ENCODE measurements around the gene ZNF385C.
A peak's percentile ranks its signal among the peaks of the same experiment; 100 is the strongest.

The ZNF385C gene

DNA sequence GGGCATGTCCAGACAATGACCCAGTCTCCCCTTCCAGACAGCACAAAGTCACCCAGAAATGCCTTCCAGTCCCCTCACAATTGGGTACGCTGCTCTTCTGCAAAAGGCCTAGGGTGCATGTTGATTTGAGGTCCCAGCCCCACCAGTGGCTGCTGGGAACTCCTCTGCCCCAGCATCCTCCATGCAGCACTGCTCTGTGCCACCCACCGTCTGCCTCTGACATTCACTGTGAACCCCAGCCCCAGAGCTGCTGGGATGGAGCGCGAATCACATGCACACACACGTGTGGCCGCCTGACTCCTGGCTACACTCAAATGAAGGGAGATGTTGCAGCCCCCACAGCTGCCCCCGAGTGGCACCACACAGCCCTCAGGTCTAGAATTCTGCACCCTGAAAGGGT is 46.6 kb downstream of the ZNF385C start:
- no peak for FAIRE-seq
- TF ChIP-seq, protein P1, sequence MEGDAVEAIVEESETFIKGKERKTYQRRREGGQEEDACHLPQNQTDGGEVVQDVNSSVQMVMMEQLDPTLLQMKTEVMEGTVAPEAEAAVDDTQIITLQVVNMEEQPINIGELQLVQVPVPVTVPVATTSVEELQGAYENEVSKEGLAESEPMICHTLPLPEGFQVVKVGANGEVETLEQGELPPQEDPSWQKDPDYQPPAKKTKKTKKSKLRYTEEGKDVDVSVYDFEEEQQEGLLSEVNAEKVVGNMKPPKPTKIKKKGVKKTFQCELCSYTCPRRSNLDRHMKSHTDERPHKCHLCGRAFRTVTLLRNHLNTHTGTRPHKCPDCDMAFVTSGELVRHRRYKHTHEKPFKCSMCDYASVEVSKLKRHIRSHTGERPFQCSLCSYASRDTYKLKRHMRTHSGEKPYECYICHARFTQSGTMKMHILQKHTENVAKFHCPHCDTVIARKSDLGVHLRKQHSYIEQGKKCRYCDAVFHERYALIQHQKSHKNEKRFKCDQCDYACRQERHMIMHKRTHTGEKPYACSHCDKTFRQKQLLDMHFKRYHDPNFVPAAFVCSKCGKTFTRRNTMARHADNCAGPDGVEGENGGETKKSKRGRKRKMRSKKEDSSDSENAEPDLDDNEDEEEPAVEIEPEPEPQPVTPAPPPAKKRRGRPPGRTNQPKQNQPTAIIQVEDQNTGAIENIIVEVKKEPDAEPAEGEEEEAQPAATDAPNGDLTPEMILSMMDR (IDR thresholded peaks at IDR 0.05; ENCODE audit: insufficient read depth, missing control alignments): no peak
- DNase-seq (ENCODE audit: insufficient read length, low spot score): no peak

DNA sequence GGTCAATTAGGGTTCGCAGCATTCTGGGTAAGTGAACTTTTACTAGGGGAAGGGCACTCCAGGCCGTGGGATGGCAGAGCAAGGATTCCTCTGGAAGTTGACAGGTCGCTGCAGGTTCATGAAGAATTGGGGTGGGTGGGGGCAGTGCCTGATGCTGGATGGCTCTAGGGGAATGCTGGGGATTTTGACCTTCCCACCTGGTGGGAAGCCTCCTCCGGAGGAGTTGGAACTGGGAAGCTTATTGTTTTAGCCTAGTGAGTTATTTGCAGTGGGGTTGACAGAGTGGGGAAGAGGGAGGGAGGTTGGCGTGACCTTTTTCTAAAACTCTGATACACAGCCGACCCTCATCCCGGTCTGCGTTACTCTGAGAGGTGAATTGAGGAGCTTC is 47.3 kb downstream of the ZNF385C start:
- DNase-seq (ENCODE audit: insufficient read length, low spot score): no peak
- TF ChIP-seq, protein P1 (IDR thresholded peaks at IDR 0.05; ENCODE audit: insufficient read depth, missing control alignments): no peak
- FAIRE-seq: no peak

- TF ChIP-seq, protein P1 (IDR thresholded peaks at IDR 0.05; ENCODE audit: insufficient read depth, missing control alignments): peak; percentile 44
- FAIRE-seq (no peak), DNase-seq (ENCODE audit: insufficient read length, low spot score) (peak; percentile 90)
These were observed 47.8 kb downstream of the ZNF385C start, which contains the start of gene C17orf113 for GRCh38 chr17:42050393-42051012. Gene C17orf113, minus strand, starts transcription at chr17:42050601. Its CDS starts 7,225 bp downstream, at chr17:42043376.

DNA sequence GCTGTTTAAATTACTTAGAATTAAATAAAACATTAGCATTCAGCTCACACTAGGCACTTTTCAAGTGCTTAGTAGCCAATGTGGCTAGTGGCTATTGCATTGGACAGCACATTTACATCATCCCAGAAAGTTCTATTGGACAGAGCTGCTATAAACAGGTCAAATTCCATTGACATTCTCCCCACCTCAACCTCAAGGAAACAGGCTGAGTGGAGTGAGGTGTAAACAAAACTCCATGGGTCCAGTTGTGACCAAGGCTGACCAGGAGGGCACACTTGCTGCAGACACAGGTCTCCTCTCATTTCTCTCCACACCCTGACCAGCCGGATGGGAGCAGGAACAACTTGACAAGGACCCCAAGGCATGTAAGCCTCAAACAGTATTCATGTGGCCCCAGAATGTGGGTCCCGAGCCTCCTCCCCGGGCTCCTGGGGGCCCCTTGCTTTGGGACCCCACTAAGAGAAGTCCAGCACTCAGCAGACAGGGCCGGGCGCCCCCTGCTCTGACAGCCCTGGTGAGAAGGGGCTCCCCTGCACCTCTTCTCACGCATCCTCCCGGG is 48.4 kb downstream of the ZNF385C start:
- DNase-seq (ENCODE audit: insufficient read length, low spot score) (no peak), FAIRE-seq (no peak)
- TF ChIP-seq, protein P1 (IDR thresholded peaks at IDR 0.05; ENCODE audit: insufficient read depth, missing control alignments): no peak

GRCh38 chr17:42047343-42047742 is 50.9 kb downstream of the ZNF385C start:
- FAIRE-seq: no peak
- no peak for DNase-seq (ENCODE audit: insufficient read length, low spot score)
- TF ChIP-seq, protein P1 (IDR thresholded peaks at IDR 0.05; ENCODE audit: insufficient read depth, missing control alignments): no peak

DNA sequence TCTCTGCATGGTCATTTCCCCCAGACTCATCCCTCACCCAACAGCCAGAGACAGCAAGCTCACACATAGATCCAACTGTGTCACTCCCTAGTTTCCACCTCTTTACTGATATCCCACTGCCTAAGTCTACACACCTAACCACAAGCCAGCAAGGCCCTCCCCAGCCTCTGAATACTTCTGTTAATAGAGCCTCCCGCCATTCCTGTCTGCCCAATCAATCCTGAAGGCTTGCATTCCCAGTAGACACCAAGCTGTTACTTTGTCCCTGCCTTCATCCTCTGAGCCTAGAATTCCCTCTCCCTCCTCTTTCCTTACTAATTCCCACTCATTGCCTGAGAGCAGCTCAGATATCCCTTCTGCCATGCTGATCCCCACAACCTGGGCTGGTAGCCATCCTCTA is 52.6 kb downstream of the ZNF385C start:
- FAIRE-seq (no peak), DNase-seq (ENCODE audit: insufficient read length, low spot score) (no peak)
- TF ChIP-seq, protein P1 (IDR thresholded peaks at IDR 0.05; ENCODE audit: insufficient read depth, missing control alignments): no peak

DNA sequence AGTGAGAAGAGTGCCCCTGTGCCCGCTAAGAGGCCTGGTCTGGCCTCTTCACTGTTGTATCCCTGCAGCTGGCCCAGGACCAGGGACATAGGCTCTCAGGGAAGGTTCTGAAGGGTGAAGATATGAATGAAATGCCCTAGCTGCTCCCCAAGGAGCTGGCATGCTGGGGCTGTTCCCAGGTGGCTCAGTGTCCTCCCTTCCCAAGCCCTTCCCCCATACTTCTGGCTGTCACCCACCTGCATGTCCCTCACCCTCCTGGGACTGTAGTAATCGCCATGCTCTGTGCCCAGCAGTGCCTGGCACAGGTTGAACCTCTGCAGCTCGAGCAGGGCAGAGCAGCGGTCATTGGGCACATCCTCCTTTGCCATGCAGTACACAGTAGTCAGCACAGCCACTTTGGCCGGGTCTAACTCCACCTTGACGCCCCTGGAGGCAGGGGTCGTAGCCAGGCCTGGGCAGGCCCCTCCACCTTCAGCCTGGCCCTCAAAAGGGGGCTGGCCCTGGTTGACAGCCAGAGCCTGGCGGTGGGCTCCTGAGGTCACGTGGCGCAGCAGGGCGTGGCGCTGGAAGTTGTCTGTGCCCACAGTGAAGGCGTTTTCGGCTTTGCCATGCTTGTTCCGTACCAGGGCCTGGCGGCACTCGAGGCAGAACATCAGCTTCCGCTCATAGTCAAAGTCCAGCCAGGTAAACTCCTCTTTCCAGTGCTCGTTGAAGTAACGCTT is 55.5 kb downstream of the ZNF385C start:
- TF ChIP-seq, protein P1 (IDR thresholded peaks at IDR 0.05; ENCODE audit: insufficient read depth, missing control alignments): no peak
- DNase-seq (ENCODE audit: insufficient read length, low spot score) (no peak), FAIRE-seq (no peak)

Data from D721Med (cell line).